GM23338 (cell line): ENCODE results near the gene CCR6.

Source experiments
- CTCF ChIP-seq, 2 experiments: fragments of 200-600 bp in 1 of 2; sonication (generic) in 1 of 2; conservative IDR thresholded peaks; 2 replicates each; pipeline versions ENCODE4 v1.5.1 to v1.6.1; 2016 to 2017; ENCODE audit warnings: antibody characterized with exemption in 2 of 2, low read depth in 2 of 2, mild to moderate bottlenecking in 2 of 2, moderate library complexity in 1 of 2
- EZH2 ChIP-seq: fragments of 200-600 bp; sonication (generic); IDR thresholded peaks from one replicate; pipeline ENCODE4 v1.8.0; 2017; ENCODE audit warnings: antibody characterized with exemption, mild to moderate bottlenecking, low read depth; ENCODE audit not compliant: unreplicated experiment
- NANOG ChIP-seq: IDR thresholded peaks from 2 replicates; pipeline ENCODE4 v1.6.1; 2016; ENCODE audit warnings: antibody characterized with exemption, borderline replicate concordance

- no peak for TF ChIP-seq CTCF (conservative IDR thresholded peaks at IDR 0.05; ENCODE audit: low read depth in 2 of 2)
- TF ChIP-seq NANOG = no peak
- TF ChIP-seq EZH2 = no peak
Measured at GRCh38 chr6:167113047-167113754, 9.7 kb upstream of the CCR6 start.
